Stimulated activated CD4-positive, alpha-beta T cell treated with anti-CD3 and anti-CD28 coated beads, TNF-alpha, amount 100 ng/mL, for 24 hours (primary cell): Measurements from ENCODE around the gene GTF3C1.
A peak's percentile ranks its signal among the peaks of the same experiment; 100 is the strongest.

Source experiments
- DNase-seq, 3 experiments: peaks; one replicate each; pipeline ENCODE4 v3.0.0-alpha.2; 2020; ENCODE audit warnings: low read depth in 3 of 3

GTF3C1 gene

GRCh38 chr16:27520982-27521673, 28.6 kb downstream of the GTF3C1 start:
- no peak for DNase-seq

- DNase-seq: no peak
Observed at GRCh38 chr16:27518226-27518625, 31.5 kb downstream of the GTF3C1 start.

GRCh38 chr16:27517664-27518063, 32.0 kb downstream of the GTF3C1 start:
- DNase-seq: no peak

GRCh38 chr16:27516365-27516764, 33.3 kb downstream of the GTF3C1 start:
- DNase-seq: no peak

GRCh38 chr16:27515874-27516353, 33.8 kb downstream of the GTF3C1 start:
- peak in 1 of 3 experiments; percentile 21 for DNase-seq

GRCh38 chr16:27514806-27515205, 34.9 kb downstream of the GTF3C1 start:
- DNase-seq: no peak

GRCh38 chr16:27511657-27512448, 37.9 kb downstream of the GTF3C1 start:
- no peak for DNase-seq

GRCh38 chr16:27508476-27508875, 41.2 kb downstream of the GTF3C1 start:
- DNase-seq: no peak

GRCh38 chr16:27506771-27507170, 42.9 kb downstream of the GTF3C1 start:
- no peak for DNase-seq

GRCh38 chr16:27505297-27506236, 44.1 kb downstream of the GTF3C1 start:
- no peak for DNase-seq

GRCh38 chr16:27503662-27504061, 46.1 kb downstream of the GTF3C1 start:
- DNase-seq: no peak

- DNase-seq: no peak
Observed at GRCh38 chr16:27500801-27501200, 48.9 kb downstream of the GTF3C1 start.

- DNase-seq: no peak
Observed at GRCh38 chr16:27499659-27500055, 50.1 kb downstream of the GTF3C1 start.

- DNase-seq: no peak
Observed at GRCh38 chr16:27498916-27499658, 50.6 kb downstream of the GTF3C1 start.

GRCh38 chr16:27498031-27498825, 51.5 kb downstream of the GTF3C1 start:
- DNase-seq: no peak

- DNase-seq: no peak
Observed at GRCh38 chr16:27495191-27495590, 54.5 kb downstream of the GTF3C1 start.

GRCh38 chr16:27492588-27492979, 57.1 kb downstream of the GTF3C1 start:
- no peak for DNase-seq

GRCh38 chr16:27491894-27492587, 57.7 kb downstream of the GTF3C1 start:
- no peak for DNase-seq

- no peak for DNase-seq
Observed at GRCh38 chr16:27489906-27490305, 59.8 kb downstream of the GTF3C1 start.

GRCh38 chr16:27489421-27489820, 60.3 kb downstream of the GTF3C1 start:
- no peak for DNase-seq
